ENCODE results near the gene METTL25B.

The METTL25B gene

DNA sequence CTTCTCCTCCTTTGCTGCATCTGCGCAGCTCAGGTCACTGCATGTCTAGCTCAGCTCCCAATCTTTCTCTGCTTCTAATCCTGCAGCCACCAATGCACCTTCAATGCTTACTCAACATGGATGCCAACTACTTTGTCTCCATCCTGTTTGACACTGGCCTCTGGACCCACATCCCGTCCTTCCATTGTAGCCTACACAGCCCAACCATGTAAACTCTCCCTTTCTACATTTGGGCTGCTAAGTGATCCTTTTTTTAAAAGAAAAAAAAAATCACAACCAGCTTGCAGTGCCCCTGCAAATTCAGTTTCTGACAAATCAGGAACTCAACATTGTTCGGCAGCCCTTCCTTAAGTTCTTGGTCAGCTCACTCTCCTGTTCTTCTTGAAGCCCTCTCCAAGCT is 13.4 kb upstream of the METTL25B start:
- no peak overlapping the region for H3K9ac ChIP-seq (ENCODE audit: low read length)

DNA sequence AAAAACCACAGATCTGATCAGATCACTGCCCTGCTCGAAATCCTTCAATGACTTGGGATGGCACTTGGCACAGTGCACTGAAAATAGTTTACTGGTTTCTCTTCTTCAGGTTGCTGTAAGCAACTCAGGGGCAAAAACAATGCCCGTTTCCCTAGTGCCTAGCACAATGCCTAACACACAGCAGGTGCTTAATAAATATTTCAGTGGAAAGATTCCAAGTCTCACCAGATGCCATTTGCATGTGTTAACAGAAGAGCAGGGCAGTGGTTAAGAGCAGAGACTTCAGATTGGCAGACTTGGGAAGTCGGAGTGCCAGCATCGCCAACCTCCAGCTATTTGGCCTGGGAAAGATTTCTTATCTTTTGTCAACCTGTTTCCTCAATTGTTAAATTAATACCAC is 10.9 kb upstream of the METTL25B start:
- H3K9me2 ChIP-seq (replicated peaks; ENCODE audit: insufficient read depth, low read length), result no peaks in the 10 kb centered on the region
- no peaks in the 10 kb centered on the region for H3K27me3 ChIP-seq (ENCODE audit: low read length)
- H3K9me3 ChIP-seq (ENCODE audit: insufficient read depth, low read length), result no peaks in the 10 kb centered on the region
- no peak overlapping the region for H3K9ac ChIP-seq (ENCODE audit: low read length)
- H3K79me2 ChIP-seq (ENCODE audit: insufficient read depth, low read length), result no peaks in the 10 kb centered on the region; the same call in 1 of the 2 replicates
- H3F3A ChIP-seq (ENCODE audit: insufficient read depth), result peaks cover 15% of the 10 kb centered on the region; the same call in 1 of the 2 replicates
- no peak overlapping the region for H2AFZ ChIP-seq (ENCODE audit: low read depth, low read length, severe bottlenecking)
- TF ChIP-seq, protein P1, sequence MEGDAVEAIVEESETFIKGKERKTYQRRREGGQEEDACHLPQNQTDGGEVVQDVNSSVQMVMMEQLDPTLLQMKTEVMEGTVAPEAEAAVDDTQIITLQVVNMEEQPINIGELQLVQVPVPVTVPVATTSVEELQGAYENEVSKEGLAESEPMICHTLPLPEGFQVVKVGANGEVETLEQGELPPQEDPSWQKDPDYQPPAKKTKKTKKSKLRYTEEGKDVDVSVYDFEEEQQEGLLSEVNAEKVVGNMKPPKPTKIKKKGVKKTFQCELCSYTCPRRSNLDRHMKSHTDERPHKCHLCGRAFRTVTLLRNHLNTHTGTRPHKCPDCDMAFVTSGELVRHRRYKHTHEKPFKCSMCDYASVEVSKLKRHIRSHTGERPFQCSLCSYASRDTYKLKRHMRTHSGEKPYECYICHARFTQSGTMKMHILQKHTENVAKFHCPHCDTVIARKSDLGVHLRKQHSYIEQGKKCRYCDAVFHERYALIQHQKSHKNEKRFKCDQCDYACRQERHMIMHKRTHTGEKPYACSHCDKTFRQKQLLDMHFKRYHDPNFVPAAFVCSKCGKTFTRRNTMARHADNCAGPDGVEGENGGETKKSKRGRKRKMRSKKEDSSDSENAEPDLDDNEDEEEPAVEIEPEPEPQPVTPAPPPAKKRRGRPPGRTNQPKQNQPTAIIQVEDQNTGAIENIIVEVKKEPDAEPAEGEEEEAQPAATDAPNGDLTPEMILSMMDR (IDR thresholded peaks at IDR 0.05; ENCODE audit: insufficient read depth, low read length, poor library complexity, severe bottlenecking), result no peak
- no peak for TF ChIP-seq EZH2phosphoT487 (conservative IDR thresholded peaks at IDR 0.05; ENCODE audit: low read length)
- no peak overlapping the region for H3K4me3 ChIP-seq (ENCODE audit: insufficient read depth, low read length, poor library complexity, severe bottlenecking)
- no peak overlapping the region for H3K27ac ChIP-seq (ENCODE audit: low read depth, low read length)
- peaks cover 4% of the 10 kb centered on the region for H3K36me3 ChIP-seq (ENCODE audit: low read length)
- H3K4me2 ChIP-seq (ENCODE audit: low read depth, low read length, poor library complexity, severe bottlenecking), result no peak overlapping the region
- H4K20me1 ChIP-seq (ENCODE audit: low read depth, low read length), result no peaks in the 10 kb centered on the region; the same call in 1 of the 2 replicates

More for the DNA sequence above, 13.4 kb upstream of the METTL25B start:
- H3K4me2 ChIP-seq (ENCODE audit: low read depth, low read length, poor library complexity, severe bottlenecking), result no peak overlapping the region
- H3K9me3 ChIP-seq (ENCODE audit: insufficient read depth, low read length), result no peaks in the 10 kb centered on the region
- no peaks in the 10 kb centered on the region for H3K9me2 ChIP-seq (replicated peaks; ENCODE audit: insufficient read depth, low read length)
- no peaks in the 10 kb centered on the region for H3K27me3 ChIP-seq (ENCODE audit: low read length)
- no peak overlapping the region for H3K4me3 ChIP-seq (ENCODE audit: insufficient read depth, low read length, poor library complexity, severe bottlenecking)
- H3K27ac ChIP-seq (ENCODE audit: low read depth, low read length), result no peak overlapping the region
- no peaks in the 10 kb centered on the region for H3K36me3 ChIP-seq (ENCODE audit: low read length)
- no peak overlapping the region for H2AFZ ChIP-seq (ENCODE audit: low read depth, low read length, severe bottlenecking)
- no peaks in the 10 kb centered on the region; the same call in 1 of the 2 replicates for H3K79me2 ChIP-seq (ENCODE audit: insufficient read depth, low read length)
- H4K20me1 ChIP-seq (ENCODE audit: low read depth, low read length), result no peaks in the 10 kb centered on the region; the same call in 1 of the 2 replicates
- no peak for TF ChIP-seq EZH2phosphoT487 (conservative IDR thresholded peaks at IDR 0.05; ENCODE audit: low read length)
- TF ChIP-seq, protein P1 (IDR thresholded peaks at IDR 0.05; ENCODE audit: insufficient read depth, low read length, poor library complexity, severe bottlenecking), result no peak
- peaks cover 8% of the 10 kb centered on the region; the same call in 1 of the 2 replicates for H3F3A ChIP-seq (ENCODE audit: insufficient read depth)

DNA sequence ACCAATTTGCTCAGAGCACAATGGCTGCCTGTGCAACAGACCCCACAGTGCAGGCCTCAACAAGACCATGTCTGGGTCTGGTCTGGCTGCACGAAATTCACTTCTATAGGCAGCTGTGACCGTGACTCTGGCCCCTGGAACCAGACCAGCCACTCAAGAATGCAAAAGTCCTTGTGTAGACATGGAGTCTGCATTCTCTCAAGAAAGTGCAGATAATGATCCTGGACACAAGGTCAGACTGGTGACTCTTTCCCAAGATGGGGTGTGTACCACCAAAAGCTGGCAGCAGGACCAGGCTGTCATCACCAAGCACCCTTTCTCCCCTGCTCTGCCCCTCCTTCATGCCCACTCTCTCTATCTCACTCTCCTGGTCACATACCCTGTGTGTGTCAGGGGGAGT is 7.1 kb upstream of the METTL25B start:
- H3F3A ChIP-seq (ENCODE audit: insufficient read depth), result peaks cover 14% of the 10 kb centered on the region
- H3K27ac ChIP-seq (ENCODE audit: low read depth, low read length), result no peak overlapping the region
- H3K9me2 ChIP-seq (replicated peaks; ENCODE audit: insufficient read depth, low read length), result no peaks in the 10 kb centered on the region
- no peaks in the 10 kb centered on the region for H3K27me3 ChIP-seq (ENCODE audit: low read length)
- H4K20me1 ChIP-seq (ENCODE audit: low read depth, low read length), result peaks cover 22% of the 10 kb centered on the region
- no peak overlapping the region for H3K9ac ChIP-seq (ENCODE audit: low read length)
- TF ChIP-seq, protein P1 (IDR thresholded peaks at IDR 0.05; ENCODE audit: insufficient read depth, low read length, poor library complexity, severe bottlenecking), result no peak
- no peak for TF ChIP-seq EZH2phosphoT487 (conservative IDR thresholded peaks at IDR 0.05; ENCODE audit: low read length)
- H3K36me3 ChIP-seq (ENCODE audit: low read length), result peaks cover 28% of the 10 kb centered on the region
- peaks cover 36% of the 10 kb centered on the region for H3K79me2 ChIP-seq (ENCODE audit: insufficient read depth, low read length)
- no peak overlapping the region for H2AFZ ChIP-seq (ENCODE audit: low read depth, low read length, severe bottlenecking)
- no peak overlapping the region for H3K4me3 ChIP-seq (ENCODE audit: insufficient read depth, low read length, poor library complexity, severe bottlenecking)
- no peaks in the 10 kb centered on the region for H3K9me3 ChIP-seq (ENCODE audit: insufficient read depth, low read length)
- H3K4me2 ChIP-seq (ENCODE audit: low read depth, low read length, poor library complexity, severe bottlenecking), result no peak overlapping the region

Measured in SU-DHL-6 (cell line).